T-cell (primary cell): ENCODE measurements around the gene CCNT1. TPM values are rescaled to one million over a fixed set of nuclear protein-coding genes. Genes with fewer than 3 reads are reported as not detected.
"Not testable (repeated sequence)": the region's sequence is repeated elsewhere in the genome, so short reads cannot be mapped to it uniquely, and the experiment has no call there.

Experiments used
- ATAC-seq, 4 experiments: fragments of 200-7000 bp in 3 of 4; fragments of 150-1000 bp in 1 of 4; cut with Tn5 transposase; replicated peaks in 1 of 4; 1 replicate in 3 of 4; 2 replicates in 1 of 4; pipeline ENCODE4 v1.10.0; 2021; ENCODE audit warnings: moderate library complexity in 3 of 4, mild to moderate bottlenecking in 2 of 4, moderate number of reproducible peaks in 1 of 4
- CTCF ChIA-PET, 2 donors: fragments of 300-600 bp; sonication (Branson Sonifier 250); formaldehyde crosslinking; loops; one replicate each; lab custom pipeline; 2022; ENCODE audit warnings: antibody characterized with exemption in 2 of 2; lab: Charles Lee
- POLR2A ChIA-PET, 2 donors: fragments of 300-600 bp; sonication (Branson Sonifier 250); formaldehyde crosslinking; loops; one replicate each; lab custom pipeline; 2022; ENCODE audit warnings: antibody characterized with exemption in 2 of 2; lab: Charles Lee
- DNase-seq, 35 experiments: peaks; one replicate each; pipeline versions ENCODE4 v3.0.0 to v3.0.0-alpha.2; 2013 to 2023
- H3K27ac ChIP-seq: one replicate; pipeline ENCODE4 v1.5.1; 2013; ENCODE audit warnings: low read length
- H3K27me3 ChIP-seq, 2 experiments: replicated peaks in 1 of 2; 1 replicate in 1 of 2; 2 replicates in 1 of 2; pipeline versions ENCODE4 v1.6.1 to v1.7.0; 2013; ENCODE audit warnings: low read length in 1 of 2, mixed read lengths in 1 of 2; ENCODE audit not compliant: control insufficient read depth in 2 of 2, insufficient read depth in 2 of 2; ENCODE audit errors: extremely low read depth in 1 of 2
- H3K36me3 ChIP-seq, 2 donors: 1 replicate in 1 of 2; 2 replicates in 1 of 2; pipeline versions ENCODE4 v1.6.1 to v1.7.0; 2013; ENCODE audit warnings: low read length in 1 of 2; ENCODE audit not compliant: control insufficient read depth in 2 of 2, insufficient read depth in 1 of 2; ENCODE audit errors: extremely low read depth in 1 of 2
- H3K4me1 ChIP-seq, 2 experiments: 1 replicate in 1 of 2; 2 replicates in 1 of 2; pipeline versions ENCODE4 v1.6.1 to v1.7.0; 2013; ENCODE audit warnings: low read length in 2 of 2, mixed read lengths in 1 of 2; ENCODE audit not compliant: insufficient read depth in 2 of 2, control insufficient read depth in 1 of 2; ENCODE audit errors: extremely low read depth in 1 of 2
- H3K4me3 ChIP-seq, 2 donors: 1 replicate in 1 of 2; 2 replicates in 1 of 2; pipeline versions ENCODE4 v1.5.1 to v1.7.0; 2013; ENCODE audit warnings: mild to moderate bottlenecking in 2 of 2, low read length in 1 of 2, moderate library complexity in 1 of 2; ENCODE audit not compliant: control insufficient read depth in 1 of 2; ENCODE audit errors: extremely low read depth in 1 of 2
- H3K9me3 ChIP-seq: 2 replicates; pipeline ENCODE4 v1.7.0; 2013
- H3K27ac Mint-ChIP-seq, 2 donors: one replicate each; pipeline ENCODE4 v1.8.0; 2020 to 2021; ENCODE audit warnings: mild to moderate bottlenecking in 2 of 2, mixed read lengths in 2 of 2
- H3K27me3 Mint-ChIP-seq, 2 donors: one replicate each; pipeline ENCODE4 v1.8.0; 2021 to 2022; ENCODE audit warnings: mixed read lengths in 2 of 2
- H3K36me3 Mint-ChIP-seq: one replicate; pipeline ENCODE4 v1.8.0; 2021; ENCODE audit warnings: mixed read lengths
- H3K4me1 Mint-ChIP-seq, 3 donors: one replicate each; pipeline ENCODE4 v1.8.0; 2020 to 2022; ENCODE audit warnings: mixed read lengths in 3 of 3, mild to moderate bottlenecking in 1 of 3
- H3K4me3 Mint-ChIP-seq, 3 donors: one replicate each; pipeline ENCODE4 v1.8.0; 2020 to 2022; ENCODE audit warnings: mild to moderate bottlenecking in 3 of 3, mixed read lengths in 3 of 3, moderate library complexity in 3 of 3
- H3K9me3 Mint-ChIP-seq, 3 donors: one replicate each; pipeline ENCODE4 v1.8.0; 2020 to 2022; ENCODE audit warnings: mixed read lengths in 3 of 3
- WGBS: methylation state at CpG from one replicate; pipeline ENCODE4 v1.1.5; 2013; ENCODE audit warnings: missing lambda C conversion rate; ENCODE audit not compliant: insufficient coverage; 5-methylcytosine and 5-hydroxymethylcytosine counted together
- total RNA-seq, 35 experiments: library from RNA in 6 of 35; stranded (reverse) in 6 of 35; fragments of 120-200 nt in 1 of 35; gene quantifications; one replicate each; pipeline versions ENCODE4 v1.2.1 to v1.2.4 and lab custom pipeline; 2013 to 2026

Gene CCNT1
- total RNA-seq, 5 donors from 2014 or later (not counting 1 experiment from before 2014, with no cell fraction given) = 49.6 to 109 (median 57.7) TPM

DNA sequence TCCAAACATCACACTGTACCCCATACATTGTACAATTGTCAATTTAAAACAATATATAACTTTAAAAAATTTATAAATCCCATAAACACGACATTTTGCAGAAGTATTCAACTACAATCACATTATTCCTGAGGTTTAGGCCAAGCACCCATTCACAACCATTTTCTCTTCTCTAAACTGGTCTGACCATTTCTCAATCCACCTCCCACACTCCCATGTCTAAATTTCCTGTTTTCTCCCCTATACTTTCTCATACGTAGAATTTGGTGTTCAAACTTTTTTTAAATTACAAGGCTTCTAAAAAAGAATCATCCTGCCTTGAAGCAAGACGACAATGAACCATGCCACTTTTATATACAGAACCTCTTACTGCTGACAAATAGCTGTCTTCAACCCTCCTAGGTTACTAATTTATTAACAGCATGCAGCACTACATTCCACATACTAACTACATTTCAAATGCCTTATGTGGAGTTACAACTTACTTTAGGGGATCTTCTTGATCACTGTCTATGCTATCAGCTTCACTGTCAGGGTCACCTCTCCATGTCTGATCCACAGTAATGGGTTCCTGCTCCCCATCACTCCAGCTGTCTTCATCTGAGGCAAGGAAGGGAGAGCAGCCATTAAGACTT lies 37.8 kb downstream of the CCNT1 start:
- Mint-ChIP-seq H3K4me3 (peak overlapping the region; percentile 65 to 96 (median 68)), H3K27me3 (no peaks in the 10 kb centered on the region), H3K9me3 (no peaks in the 10 kb centered on the region), H3K4me1 (peaks cover 51 to 65% (median 56%) of the 10 kb centered on the region in 3 donors), H3K36me3 (peaks cover 32% of the 10 kb centered on the region), H3K27ac (peak overlapping the region; percentile 63 to 69)
- ATAC-seq (no peak), DNase-seq (no peak)
- Histone ChIP-seq H3K9me3 (no peaks in the 10 kb centered on the region), H3K4me1 (peaks cover 32 to 39% of the 10 kb centered on the region in 2 experiments), H3K27me3 (no peaks in the 10 kb centered on the region), H3K27ac (peak overlapping the region; percentile 21), H3K36me3 (peaks cover 3 to 47% of the 10 kb centered on the region in 2 donors), H3K4me3 (peak overlapping the region in 1 of 2 donors; percentile 4)
- POLR2A ChIA-PET = interaction anchor here in 1 of 2 donors (0.7 kb wide), 1 partner anchor 57 kb away, joined by 3 read pairs; no protein-coding TSS in a partner anchor
- CTCF ChIA-PET = no interaction called here
- WGBS = 35% methylated on average over 3 of the region's 3 CpGs

DNA sequence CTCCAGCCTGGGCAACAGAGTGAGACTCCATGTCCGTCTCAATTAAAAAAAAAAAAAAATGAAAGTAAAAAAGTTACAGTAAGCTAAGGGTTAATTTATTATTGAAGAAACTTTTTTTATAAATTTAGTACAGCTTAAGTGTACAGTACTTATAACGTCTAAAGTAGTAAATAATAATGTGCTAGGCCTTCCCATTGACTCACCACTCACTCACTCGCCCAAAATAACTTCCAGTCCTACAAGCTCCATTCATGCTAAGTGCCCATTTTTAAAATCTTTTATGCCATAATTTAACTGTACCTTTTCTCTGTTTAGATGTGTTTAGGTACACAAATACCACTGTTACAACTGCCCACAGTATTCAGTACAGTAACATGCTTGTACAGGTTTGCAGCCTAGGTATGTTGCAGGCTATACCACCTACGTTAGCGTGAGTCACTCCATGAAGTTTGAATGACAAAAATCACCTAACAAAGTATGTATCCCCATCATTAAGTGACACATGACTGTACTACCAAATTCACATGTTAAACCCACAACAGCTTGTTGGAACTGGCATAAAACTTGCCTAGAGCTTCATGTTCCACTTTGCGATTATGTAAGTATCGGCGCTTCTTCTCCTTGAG lies 45.2 kb downstream of the CCNT1 start:
- Mint-ChIP-seq H3K36me3 (peaks cover 22% of the 10 kb centered on the region), H3K27me3 (no peaks in the 10 kb centered on the region), H3K27ac (no peak overlapping the region), H3K9me3 (no peaks in the 10 kb centered on the region), H3K4me1 (peaks cover 14 to 18% (median 17%) of the 10 kb centered on the region in 3 donors), H3K4me3 (no peak overlapping the region)
- Histone ChIP-seq H3K4me3 (no peak overlapping the region), H3K9me3 (no peaks in the 10 kb centered on the region), H3K27me3 (no peaks in the 10 kb centered on the region), H3K36me3 (peaks cover 7 to 78% of the 10 kb centered on the region in 2 donors), H3K4me1 (peaks cover 0 to 4% of the 10 kb centered on the region in 2 experiments), H3K27ac (no peak overlapping the region)
- WGBS = 100% methylated on average over 3 of the region's 8 CpGs
- CTCF ChIA-PET = interaction anchor here in 1 of 2 donors (0.6 kb wide), 2 partner anchors 110 to 966 kb away, joined by 3 read pairs; no protein-coding TSS in a partner anchor
- POLR2A ChIA-PET = interaction anchor here (0.6 to 1.1 kb wide), 4 partner anchors 11 to 55 kb away, joined by 3 to 4 read pairs (median 3); partner anchors contain the start of gene KANSL2 (in 1 of the 2)
- DNase-seq (no peak), ATAC-seq (no peak)

DNA sequence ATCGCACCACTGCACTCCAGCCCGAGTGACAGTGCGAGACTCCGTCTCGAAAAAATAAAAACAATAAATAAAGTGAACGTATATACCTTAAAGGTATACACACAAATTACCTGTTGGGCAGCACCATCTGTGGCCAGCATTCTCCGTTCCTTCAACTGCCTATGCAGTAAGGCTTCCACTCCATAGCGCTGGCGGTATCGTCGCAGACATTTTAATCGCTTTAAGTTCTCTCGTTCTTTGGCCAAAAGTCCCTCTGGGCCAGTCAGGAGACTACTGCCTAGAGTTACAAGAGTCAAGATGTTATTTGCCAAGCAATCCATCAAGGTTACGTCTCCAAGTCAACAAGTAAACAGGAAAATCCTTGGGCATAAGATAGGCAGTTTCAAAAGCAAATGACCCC lies 47.5 kb downstream of the CCNT1 start:
- 97% methylated on average over 9 of the region's 14 CpGs for WGBS
- ChIA-PET POLR2A (no interaction called here), CTCF (no interaction called here)
- H3K27ac Mint-ChIP-seq = no peak overlapping the region
- no peaks in the 10 kb centered on the region for H3K9me3 Mint-ChIP-seq
- H3K9me3 ChIP-seq = no peaks in the 10 kb centered on the region
- peaks cover 0 to under 1% of the 10 kb centered on the region in 2 experiments for H3K4me1 ChIP-seq
- DNase-seq (no peak), ATAC-seq (no peak)
- H3K36me3 ChIP-seq = peaks cover 7 to 84% of the 10 kb centered on the region in 2 donors
- no peaks in the 10 kb centered on the region for H3K27me3 ChIP-seq
- no peak overlapping the region for H3K4me3 ChIP-seq
- H3K27ac ChIP-seq = no peak overlapping the region
- peaks cover 6 to 10% (median 8%) of the 10 kb centered on the region in 3 donors for H3K4me1 Mint-ChIP-seq
- peaks cover 26% of the 10 kb centered on the region for H3K36me3 Mint-ChIP-seq
- no peaks in the 10 kb centered on the region for H3K27me3 Mint-ChIP-seq
- no peak overlapping the region for H3K4me3 Mint-ChIP-seq

DNA sequence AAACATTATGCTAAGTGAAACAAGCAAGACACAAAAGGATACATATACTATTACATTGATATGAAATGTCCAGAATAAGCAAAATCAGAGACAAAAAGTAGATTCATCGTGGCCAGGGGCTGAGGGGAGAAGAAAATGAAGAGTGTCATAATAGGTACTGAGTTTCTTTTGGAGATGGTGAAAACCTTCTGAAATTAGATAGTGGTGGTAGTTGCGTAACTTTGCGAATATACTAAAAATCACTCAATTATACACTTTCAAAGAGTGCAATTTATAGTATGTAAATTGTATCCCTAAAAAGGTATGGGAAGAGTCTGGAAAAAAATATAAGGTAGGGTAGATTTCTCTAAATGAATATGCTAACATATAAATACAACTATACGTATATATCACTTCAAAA lies 56.6 kb downstream of the CCNT1 start:
- H3K27ac Mint-ChIP-seq = no peak overlapping the region
- H3K4me3 Mint-ChIP-seq = no peak overlapping the region
- Histone ChIP-seq H3K4me1 (no peaks in the 10 kb centered on the region), H3K27ac (no peak overlapping the region), H3K36me3 (peaks cover 0 to 70% of the 10 kb centered on the region in 2 donors), H3K4me3 (no peak overlapping the region), H3K9me3 (no peaks in the 10 kb centered on the region), H3K27me3 (no peaks in the 10 kb centered on the region)
- H3K27me3 Mint-ChIP-seq = no peaks in the 10 kb centered on the region
- ChIA-PET CTCF (no interaction called here), POLR2A (no interaction called here)
- peaks cover 31% of the 10 kb centered on the region for H3K36me3 Mint-ChIP-seq
- no peaks in the 10 kb centered on the region for H3K9me3 Mint-ChIP-seq
- ATAC-seq (no peak), DNase-seq (no peak)
- peaks cover 0 to 7% (median 4%) of the 10 kb centered on the region in 3 donors for H3K4me1 Mint-ChIP-seq
- no CpG with 5 or more reads among the region's 4 CpGs for WGBS

DNA sequence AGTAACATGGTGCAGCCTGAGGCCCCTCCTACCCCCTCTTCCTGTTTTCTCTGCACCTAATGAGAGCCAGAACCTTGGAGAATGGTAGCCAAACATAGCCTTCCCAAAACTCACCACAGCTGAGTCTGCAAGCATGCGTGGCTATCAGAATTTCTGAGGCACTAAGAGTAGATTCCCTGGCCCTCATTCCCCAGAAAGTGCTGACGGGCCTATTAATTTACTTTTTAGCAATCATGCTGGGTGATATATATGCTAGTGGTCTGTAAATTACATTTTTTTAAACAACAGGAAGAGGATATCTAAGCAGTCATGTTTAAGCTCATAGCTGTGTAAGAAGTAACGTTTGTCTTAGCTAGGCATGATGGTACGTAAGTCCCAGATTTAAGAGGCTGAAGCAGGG lies 64.8 kb downstream of the CCNT1 start:
- Mint-ChIP-seq H3K4me3 (no peak overlapping the region), H3K36me3 (peaks cover 39% of the 10 kb centered on the region), H3K9me3 (no peaks in the 10 kb centered on the region), H3K27ac (peak overlapping the region; percentile 24 to 59), H3K27me3 (no peaks in the 10 kb centered on the region), H3K4me1 (peaks cover 0 to 4% (median 0%) of the 10 kb centered on the region in 3 donors)
- no peaks in the 10 kb centered on the region for H3K4me1 ChIP-seq
- CTCF ChIA-PET = interaction anchor here in 1 of 2 donors (0.5 kb wide), 1 partner anchor 911 kb away, joined by 5 read pairs; no protein-coding TSS in a partner anchor
- ATAC-seq (no peak), DNase-seq (no peak)
- H3K9me3 ChIP-seq = no peaks in the 10 kb centered on the region
- H3K27me3 ChIP-seq = no peaks in the 10 kb centered on the region
- peaks cover 7 to 39% of the 10 kb centered on the region in 2 donors for H3K36me3 ChIP-seq
- no peak overlapping the region for H3K27ac ChIP-seq
- WGBS = 60% methylated on average over 1 of the region's 4 CpGs
- POLR2A ChIA-PET = no interaction called here
- H3K4me3 ChIP-seq = no peak overlapping the region

DNA sequence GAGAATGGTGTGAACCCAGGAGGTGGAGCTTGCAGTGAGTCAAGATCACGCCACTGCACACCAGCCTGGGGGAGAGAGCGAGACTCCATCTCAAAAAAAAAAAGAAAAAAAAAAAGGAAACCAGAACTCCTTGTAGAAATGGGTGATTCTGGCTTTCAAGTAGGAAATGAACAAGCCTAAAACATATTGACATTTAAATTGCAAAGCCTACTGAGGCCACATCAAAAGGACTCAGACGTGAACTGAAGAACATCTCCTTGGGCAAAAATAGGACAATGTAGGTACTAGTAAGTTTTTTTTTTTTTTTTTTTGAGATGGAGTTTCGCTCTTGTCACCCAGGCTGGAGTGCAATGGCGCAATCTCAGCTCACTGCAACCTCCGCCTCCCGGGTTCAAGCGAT lies 71.2 kb downstream of the CCNT1 start:
- no CpG with 5 or more reads among the region's 8 CpGs for WGBS
- H3K9me3 ChIP-seq, POLR2A ChIA-PET, H3K36me3 ChIP-seq, H3K9me3 Mint-ChIP-seq, H3K4me1 ChIP-seq, H3K4me3 ChIP-seq, H3K27me3 ChIP-seq, H3K27ac ChIP-seq, ATAC-seq, H3K4me1 Mint-ChIP-seq, CTCF ChIA-PET, H3K4me3 Mint-ChIP-seq, H3K27ac Mint-ChIP-seq, DNase-seq, H3K27me3 Mint-ChIP-seq: not testable (repeated sequence)
- peaks cover 24% of the 10 kb centered on the region for H3K36me3 Mint-ChIP-seq
